Activated B cell treated with CpG ODN at 0.5 μM for 24 hours (primary cell): Measurements from ENCODE around the gene EGFR. TPM values are rescaled to one million over a fixed set of nuclear protein-coding genes. Genes with fewer than 3 reads are reported as not detected.

Source experiments
- ATAC-seq: fragments of 200-7000 bp; cut with Tn5 transposase; one replicate; pipeline ENCODE4 v1.10.0; 2021; ENCODE audit warnings: low read depth, mild to moderate bottlenecking, moderate library complexity
- CTCF ChIA-PET: fragments of 350-600 bp; sonication (Branson Sonifier 250); formaldehyde crosslinking; loops from one replicate; lab custom pipeline; 2021; ENCODE audit warnings: antibody characterized with exemption; lab: Charles Lee
- POLR2A ChIA-PET: fragments of 350-600 bp; sonication (Branson Sonifier 250); formaldehyde crosslinking; loops from one replicate; lab custom pipeline; 2021; ENCODE audit warnings: antibody characterized with exemption; lab: Charles Lee
- DNase-seq: peaks from one replicate; pipeline ENCODE4 v3.0.0; 2022
- H3K27ac Mint-ChIP-seq: one replicate; pipeline ENCODE4 v1.8.0; 2020; ENCODE audit warnings: mixed read lengths
- H3K27me3 Mint-ChIP-seq: one replicate; pipeline ENCODE4 v1.8.0; 2021; ENCODE audit warnings: mixed read lengths
- H3K36me3 Mint-ChIP-seq: one replicate; pipeline ENCODE4 v1.8.0; 2021; ENCODE audit warnings: low read depth, mixed read lengths
- H3K4me1 Mint-ChIP-seq: one replicate; pipeline ENCODE4 v1.8.0; 2021; ENCODE audit warnings: mixed read lengths
- H3K4me3 Mint-ChIP-seq: one replicate; pipeline ENCODE4 v1.8.0; 2020; ENCODE audit warnings: mild to moderate bottlenecking, mixed read lengths
- H3K9me3 Mint-ChIP-seq: one replicate; pipeline ENCODE4 v1.8.0; 2020; ENCODE audit warnings: mixed read lengths
- intact Hi-C: fragments of 100-400 bp; cut with micrococcal nuclease; formaldehyde crosslinking; loops from one replicate; pipeline ENCODE4 v1.15.1; 2024
- total RNA-seq: library from RNA; stranded (reverse); gene quantifications from 2 replicates; pipeline ENCODE4 v1.2.3, GENCODE V29; 2022
- TF ChIP-seq, protein P1 (sequence below): fragments of 200-600 bp; IDR thresholded peaks from one replicate; pipeline ENCODE4 v1.8.0; 2022; ENCODE audit warnings: antibody characterized with exemption, mild to moderate bottlenecking

EGFR gene
- total RNA-seq, 1 donor from 2014 or later = not detected

DNA sequence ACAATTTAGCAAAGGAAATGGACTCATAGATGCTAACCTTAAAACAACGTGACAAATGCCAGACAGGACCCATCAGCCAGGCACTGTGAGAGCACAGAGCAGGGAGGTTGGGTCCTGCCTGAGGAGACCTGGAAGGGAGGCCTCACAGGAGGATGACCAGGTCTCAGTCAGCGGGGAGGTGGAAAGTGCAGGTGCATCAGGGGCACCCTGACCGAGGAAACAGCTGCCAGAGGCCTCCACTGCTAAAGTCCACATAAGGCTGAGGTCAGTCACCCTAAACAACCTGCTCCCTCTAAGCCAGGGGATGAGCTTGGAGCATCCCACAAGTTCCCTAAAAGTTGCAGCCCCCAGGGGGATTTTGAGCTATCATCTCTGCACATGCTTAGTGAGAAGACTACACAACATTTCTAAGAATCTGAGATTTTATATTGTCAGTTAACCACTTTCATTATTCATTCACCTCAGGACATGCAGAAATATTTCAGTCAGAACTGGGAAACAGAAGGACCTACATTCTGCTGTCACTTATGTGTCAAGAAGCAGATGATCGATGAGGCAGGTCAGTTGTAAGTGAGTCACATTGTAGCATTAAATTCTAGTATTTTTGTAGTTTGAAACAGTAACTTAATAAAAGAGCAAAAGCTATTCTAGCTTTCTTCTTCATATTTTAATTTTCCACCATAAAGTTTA, 188.8 kb downstream of the EGFR start:
- H3K4me3 Mint-ChIP-seq = no peak overlapping the region
- H3K27ac Mint-ChIP-seq = no peak overlapping the region
- DNase-seq (no peak), ATAC-seq (no peak)
- H3K36me3 Mint-ChIP-seq = no peaks in the 10 kb centered on the region
- POLR2A ChIA-PET = no interaction called here
- H3K27me3 Mint-ChIP-seq = peaks cover 2% of the 10 kb centered on the region
- TF ChIP-seq, protein P1, sequence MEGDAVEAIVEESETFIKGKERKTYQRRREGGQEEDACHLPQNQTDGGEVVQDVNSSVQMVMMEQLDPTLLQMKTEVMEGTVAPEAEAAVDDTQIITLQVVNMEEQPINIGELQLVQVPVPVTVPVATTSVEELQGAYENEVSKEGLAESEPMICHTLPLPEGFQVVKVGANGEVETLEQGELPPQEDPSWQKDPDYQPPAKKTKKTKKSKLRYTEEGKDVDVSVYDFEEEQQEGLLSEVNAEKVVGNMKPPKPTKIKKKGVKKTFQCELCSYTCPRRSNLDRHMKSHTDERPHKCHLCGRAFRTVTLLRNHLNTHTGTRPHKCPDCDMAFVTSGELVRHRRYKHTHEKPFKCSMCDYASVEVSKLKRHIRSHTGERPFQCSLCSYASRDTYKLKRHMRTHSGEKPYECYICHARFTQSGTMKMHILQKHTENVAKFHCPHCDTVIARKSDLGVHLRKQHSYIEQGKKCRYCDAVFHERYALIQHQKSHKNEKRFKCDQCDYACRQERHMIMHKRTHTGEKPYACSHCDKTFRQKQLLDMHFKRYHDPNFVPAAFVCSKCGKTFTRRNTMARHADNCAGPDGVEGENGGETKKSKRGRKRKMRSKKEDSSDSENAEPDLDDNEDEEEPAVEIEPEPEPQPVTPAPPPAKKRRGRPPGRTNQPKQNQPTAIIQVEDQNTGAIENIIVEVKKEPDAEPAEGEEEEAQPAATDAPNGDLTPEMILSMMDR = no peak
- H3K9me3 Mint-ChIP-seq = no peaks in the 10 kb centered on the region
- CTCF ChIA-PET = interaction anchor here (1.0 kb wide), 1 partner anchor 47 kb away, joined by 3 read pairs; no protein-coding TSS in a partner anchor
- no peaks in the 10 kb centered on the region for H3K4me1 Mint-ChIP-seq
- intact Hi-C loops = no loop called here

DNA sequence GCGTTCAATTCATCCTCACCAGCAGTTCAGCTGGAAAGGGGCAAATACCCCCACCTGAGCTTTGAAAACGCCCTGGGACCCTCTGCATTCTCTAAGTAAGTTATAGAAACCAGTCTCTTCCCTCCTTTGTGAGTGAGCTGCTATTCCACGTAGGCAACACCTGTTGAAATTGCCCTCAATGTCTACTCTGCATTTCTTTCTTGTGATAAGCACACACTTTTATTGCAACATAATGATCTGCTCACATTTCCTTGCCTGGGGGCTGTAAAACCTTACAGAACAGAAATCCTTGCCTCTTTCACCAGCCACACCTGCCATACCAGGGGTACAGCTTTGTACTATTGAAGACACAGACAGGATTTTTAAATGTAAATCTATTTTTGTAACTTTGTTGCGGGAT, 190.5 kb downstream of the EGFR start:
- Mint-ChIP-seq H3K36me3 (no peaks in the 10 kb centered on the region), H3K4me3 (no peak overlapping the region), H3K9me3 (no peaks in the 10 kb centered on the region), H3K27me3 (peaks cover 2% of the 10 kb centered on the region), H3K27ac (no peak overlapping the region), H3K4me1 (no peaks in the 10 kb centered on the region)
- TF ChIP-seq, protein P1 = no peak
- ChIA-PET POLR2A (interaction anchor here (0.6 kb wide), 1 partner anchor 447 kb away, joined by 3 read pairs; no protein-coding TSS in a partner anchor), CTCF (no interaction called here)
- DNase-seq (no peak), ATAC-seq (no peak)
- intact Hi-C loops = no loop called here

DNA sequence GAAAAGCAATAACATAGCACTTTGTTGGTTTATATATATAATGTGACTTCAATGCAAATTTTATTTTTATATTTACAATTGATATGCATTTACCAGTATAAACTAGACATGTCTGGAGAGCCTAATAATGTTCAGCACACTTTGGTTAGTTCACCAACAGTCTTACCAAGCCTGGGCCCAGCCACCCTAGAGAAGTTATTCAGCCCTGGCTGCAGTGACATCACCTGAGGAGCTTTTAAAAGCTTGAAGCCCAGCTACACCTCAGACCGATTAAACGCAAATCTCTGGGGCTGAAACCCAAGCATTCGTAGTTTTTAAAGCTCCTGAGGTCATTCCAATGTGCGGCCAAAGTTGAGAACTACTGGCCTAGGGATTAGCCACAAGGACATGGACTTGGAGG, 191.4 kb downstream of the EGFR start:
- Mint-ChIP-seq H3K4me1 (no peaks in the 10 kb centered on the region), H3K27ac (no peak overlapping the region), H3K9me3 (no peaks in the 10 kb centered on the region), H3K36me3 (no peaks in the 10 kb centered on the region), H3K4me3 (no peak overlapping the region), H3K27me3 (peaks cover 2% of the 10 kb centered on the region)
- intact Hi-C loops = no loop called here
- POLR2A ChIA-PET = interaction anchor here (0.6 kb wide), 1 partner anchor 448 kb away, joined by 3 read pairs; no protein-coding TSS in a partner anchor
- DNase-seq (no peak), ATAC-seq (no peak)
- TF ChIP-seq, protein P1 = no peak
- CTCF ChIA-PET = no interaction called here

DNA sequence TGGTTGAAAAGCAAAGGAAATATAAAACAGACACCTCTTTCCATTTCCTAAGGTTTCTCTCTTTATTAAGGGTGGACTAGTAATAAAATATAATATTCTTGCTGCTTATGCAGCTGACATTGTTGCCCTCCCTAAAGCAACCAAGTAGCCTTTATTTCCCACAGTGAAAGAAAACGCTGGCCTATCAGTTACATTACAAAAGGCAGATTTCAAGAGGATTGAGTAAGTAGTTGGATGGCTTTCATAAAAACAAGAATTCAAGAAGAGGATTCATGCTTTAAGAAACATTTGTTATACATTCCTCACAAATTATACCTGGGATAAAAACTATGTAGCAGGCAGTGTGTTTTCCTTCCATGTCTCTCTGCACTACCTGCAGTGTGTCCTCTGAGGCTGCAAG, 191.9 kb downstream of the EGFR start:
- H3K4me3 Mint-ChIP-seq = no peak overlapping the region
- TF ChIP-seq, protein P1 = no peak
- ChIA-PET POLR2A (no interaction called here), CTCF (no interaction called here)
- DNase-seq (no peak), ATAC-seq (no peak)
- H3K27ac Mint-ChIP-seq = no peak overlapping the region
- intact Hi-C loops = no loop called here
- no peaks in the 10 kb centered on the region for H3K9me3 Mint-ChIP-seq
- H3K4me1 Mint-ChIP-seq = no peaks in the 10 kb centered on the region
- H3K36me3 Mint-ChIP-seq = no peaks in the 10 kb centered on the region
- H3K27me3 Mint-ChIP-seq = peaks cover 2% of the 10 kb centered on the region

DNA sequence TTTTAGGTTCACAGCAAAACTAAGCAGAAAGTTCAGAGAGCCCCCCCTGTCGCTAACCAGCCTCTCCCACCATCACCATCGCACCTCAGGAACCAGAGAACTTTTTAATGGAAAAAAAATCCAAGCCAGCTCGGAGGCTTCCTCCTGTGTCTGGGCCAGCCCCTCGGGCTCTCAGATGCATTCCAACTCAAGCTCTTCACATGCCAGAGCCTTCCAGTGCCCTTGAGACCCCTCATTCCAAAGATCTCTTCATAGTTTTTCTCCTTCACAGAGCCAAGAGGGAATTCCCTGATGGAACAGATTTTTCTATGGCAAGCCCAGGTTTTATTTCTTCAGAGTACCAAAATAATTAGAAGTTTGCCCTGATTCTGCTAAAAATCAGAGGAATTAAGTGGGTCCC, 192.9 kb downstream of the EGFR start:
- TF ChIP-seq, protein P1 = no peak
- no peak for DNase-seq
- H3K27ac Mint-ChIP-seq = no peak overlapping the region
- H3K9me3 Mint-ChIP-seq = no peaks in the 10 kb centered on the region
- H3K4me3 Mint-ChIP-seq = no peak overlapping the region
- ATAC-seq = no peak
- ChIA-PET CTCF (no interaction called here), POLR2A (no interaction called here)
- intact Hi-C loops = no loop called here
- peaks cover 2% of the 10 kb centered on the region for H3K27me3 Mint-ChIP-seq
- no peaks in the 10 kb centered on the region for H3K4me1 Mint-ChIP-seq
- H3K36me3 Mint-ChIP-seq = no peaks in the 10 kb centered on the region
